KOPT-K1 (cell line): ENCODE results near the gene ALPP.
"Not testable (repeated sequence)": the region's sequence is repeated elsewhere in the genome, so short reads cannot be mapped to it uniquely, and the experiment has no call there.

Experiments used
- H3K27ac ChIP-seq: fragments of 200-600 bp; sonication (generic); 2 replicates; pipeline ENCODE4 v1.5.1; 2016; ENCODE audit warnings: antibody characterized with exemption, mild to moderate bottlenecking, low read depth, low read length; ENCODE audit not compliant: poor library complexity, severe bottlenecking
- H3K36me3 ChIP-seq: fragments of 200-600 bp; sonication (generic); 2 replicates; pipeline ENCODE4 v1.5.1; 2017; ENCODE audit warnings: antibody characterized with exemption, mild to moderate bottlenecking, low read length, moderate library complexity; ENCODE audit not compliant: insufficient read depth
- H3K9me3 ChIP-seq: fragments of 200-600 bp; sonication (generic); 2 replicates; pipeline ENCODE4 v1.5.1; 2017; ENCODE audit warnings: antibody characterized with exemption, low read length, mild to moderate bottlenecking; ENCODE audit not compliant: insufficient read depth, poor library complexity, severe bottlenecking

The ALPP gene

GRCh38 chr2:232336981-232337720 is 41.4 kb upstream of the ALPP start:
- peaks cover 19% of the 10 kb centered on the region; the same call in 1 of the 2 replicates for H3K36me3 ChIP-seq
- no peaks in the 10 kb centered on the region for H3K9me3 ChIP-seq
- no peak overlapping the region for H3K27ac ChIP-seq

- not testable (repeated sequence) for H3K27ac ChIP-seq, H3K9me3 ChIP-seq
- peaks cover 19% of the 10 kb centered on the region; the same call in 1 of the 2 replicates for H3K36me3 ChIP-seq
These were observed 40.3 kb upstream of the ALPP start for GRCh38 chr2:232338094-232338758.

DNA sequence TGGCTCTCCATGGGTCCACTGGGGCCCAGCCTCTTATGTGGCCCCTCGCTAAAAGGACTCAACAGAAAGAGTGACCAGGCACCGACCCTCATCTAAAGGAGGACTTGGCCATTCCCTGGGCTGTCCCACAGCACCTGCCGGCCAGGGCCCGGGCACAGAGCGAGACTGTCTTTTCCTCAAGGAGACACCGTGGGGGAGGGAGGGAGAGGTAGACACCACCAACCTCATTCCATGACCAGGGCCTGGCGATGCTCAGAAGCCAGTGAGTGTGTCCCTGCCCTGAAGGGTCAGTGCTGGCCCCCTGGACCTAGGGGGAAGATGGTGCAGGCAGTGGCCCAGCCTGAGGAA is 39.8 kb upstream of the ALPP start:
- Histone ChIP-seq H3K9me3 (no peaks in the 10 kb centered on the region), H3K27ac (no peak overlapping the region), H3K36me3 (peaks cover 19% of the 10 kb centered on the region; the same call in 1 of the 2 replicates)

GRCh38 chr2:232339121-232340081 is 39.1 kb upstream of the ALPP start:
- H3K27ac ChIP-seq = no peak overlapping the region
- peaks cover 19% of the 10 kb centered on the region; the same call in 1 of the 2 replicates for H3K36me3 ChIP-seq
- H3K9me3 ChIP-seq = no peaks in the 10 kb centered on the region

DNA sequence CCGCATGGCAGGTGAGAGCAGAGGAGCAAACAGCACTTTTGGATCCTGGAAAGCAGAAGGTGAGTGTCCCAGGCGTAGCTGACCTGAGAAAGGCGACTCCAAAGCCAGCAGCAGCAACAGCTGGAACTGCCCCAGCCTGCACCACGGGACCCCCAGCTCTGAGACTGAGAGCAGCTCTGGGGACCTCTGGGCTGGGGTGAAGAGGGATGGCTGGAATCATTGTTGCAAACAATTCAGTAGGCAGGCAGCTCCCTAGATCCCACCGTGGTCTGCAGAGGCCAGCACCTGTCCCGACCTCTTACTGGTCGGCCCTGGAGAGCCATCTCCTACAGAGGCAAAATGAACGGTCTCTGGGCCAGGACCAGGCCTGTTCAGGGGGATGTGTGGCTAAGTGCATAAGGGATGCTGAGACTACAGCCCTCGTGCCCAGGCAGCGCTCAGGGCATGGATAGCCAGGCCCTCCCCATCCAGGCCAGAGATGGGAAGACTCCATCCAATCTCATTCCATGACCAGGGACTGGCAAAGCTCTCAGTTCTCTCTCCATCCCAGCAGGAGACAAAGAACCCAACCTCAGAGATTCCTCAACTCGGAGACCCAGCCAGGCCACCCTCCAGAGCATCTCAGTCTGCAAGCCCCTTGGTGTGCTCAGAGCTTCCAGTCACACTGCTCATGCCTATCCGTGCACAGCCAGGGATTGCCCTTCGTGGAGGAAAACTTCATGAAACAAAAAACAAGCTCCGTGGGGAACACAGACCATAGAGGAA is 38.2 kb upstream of the ALPP start:
- Histone ChIP-seq H3K9me3 (no peaks in the 10 kb centered on the region), H3K27ac (no peak overlapping the region), H3K36me3 (peaks cover 19% of the 10 kb centered on the region; the same call in 1 of the 2 replicates)

- no peak overlapping the region for H3K27ac ChIP-seq
- H3K36me3 ChIP-seq = peaks cover 17% of the 10 kb centered on the region; the same call in 1 of the 2 replicates
- H3K9me3 ChIP-seq = no peaks in the 10 kb centered on the region
These were observed 37.4 kb upstream of the ALPP start for GRCh38 chr2:232341061-232341738.

GRCh38 chr2:232341739-232342126 is 36.8 kb upstream of the ALPP start:
- Histone ChIP-seq H3K9me3 (no peaks in the 10 kb centered on the region), H3K27ac (no peak overlapping the region), H3K36me3 (peaks cover 11% of the 10 kb centered on the region; the same call in 1 of the 2 replicates)

- H3K9me3 ChIP-seq = no peaks in the 10 kb centered on the region
These were observed 35.7 kb upstream of the ALPP start for GRCh38 chr2:232342635-232343565.

GRCh38 chr2:232343821-232344220 is 34.7 kb upstream of the ALPP start:
- H3K27ac ChIP-seq = no peak overlapping the region
- peaks cover 4% of the 10 kb centered on the region; the same call in 1 of the 2 replicates for H3K36me3 ChIP-seq
- H3K9me3 ChIP-seq = no peaks in the 10 kb centered on the region

More at GRCh38 chr2:232342635-232343565, 35.7 kb upstream of the ALPP start:
- H3K27ac ChIP-seq = no peak overlapping the region
- peaks cover 4% of the 10 kb centered on the region; the same call in 1 of the 2 replicates for H3K36me3 ChIP-seq

GRCh38 chr2:232345251-232345650 is 33.3 kb upstream of the ALPP start:
- no peak overlapping the region for H3K27ac ChIP-seq

DNA sequence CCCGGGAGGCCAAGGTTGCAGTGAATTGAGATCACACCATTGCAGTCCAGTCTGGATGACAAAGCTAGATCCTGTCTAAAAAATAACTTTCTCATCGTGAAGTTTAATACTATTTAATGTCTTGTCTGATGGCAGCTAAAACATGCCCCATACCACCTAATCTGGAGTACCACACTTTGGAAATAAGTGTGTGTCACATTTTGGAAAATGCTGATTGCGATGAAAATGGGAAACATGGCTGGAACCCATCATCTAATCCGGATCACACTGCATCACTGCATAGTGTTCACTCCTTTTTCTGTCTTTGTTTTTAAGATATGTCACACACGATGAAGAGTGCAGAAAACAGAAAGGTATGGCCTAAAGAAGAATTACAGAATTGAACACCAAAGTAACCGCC is 31.2 kb upstream of the ALPP start:
- Histone ChIP-seq H3K27ac (no peak overlapping the region), H3K36me3 (no peaks in the 10 kb centered on the region), H3K9me3 (no peaks in the 10 kb centered on the region)

More at GRCh38 chr2:232345251-232345650, 33.3 kb upstream of the ALPP start:
- H3K36me3 ChIP-seq = peaks cover 4% of the 10 kb centered on the region; the same call in 1 of the 2 replicates
- no peaks in the 10 kb centered on the region for H3K9me3 ChIP-seq

DNA sequence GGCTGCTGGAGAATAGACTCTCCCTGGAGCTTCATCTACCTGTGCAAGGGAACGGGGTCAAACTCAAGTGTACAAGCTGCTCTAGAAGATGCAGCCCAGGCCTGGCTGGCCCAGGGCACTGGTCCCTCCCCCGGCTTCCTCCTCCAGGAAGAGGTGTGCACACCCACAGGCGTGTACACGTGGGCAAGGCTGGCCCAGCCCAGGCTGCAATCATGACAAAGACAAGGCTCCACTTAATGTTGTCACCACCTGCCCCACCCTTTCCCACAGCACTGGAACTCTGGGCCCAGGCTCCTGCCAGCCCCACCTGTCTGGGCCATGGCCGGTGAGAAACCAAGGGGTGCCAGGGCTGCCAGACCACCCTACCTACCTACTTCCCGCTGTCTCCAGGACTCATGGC is 29.6 kb upstream of the ALPP start:
- H3K27ac ChIP-seq = no peak overlapping the region
- H3K9me3 ChIP-seq = no peaks in the 10 kb centered on the region
- no peaks in the 10 kb centered on the region for H3K36me3 ChIP-seq

DNA sequence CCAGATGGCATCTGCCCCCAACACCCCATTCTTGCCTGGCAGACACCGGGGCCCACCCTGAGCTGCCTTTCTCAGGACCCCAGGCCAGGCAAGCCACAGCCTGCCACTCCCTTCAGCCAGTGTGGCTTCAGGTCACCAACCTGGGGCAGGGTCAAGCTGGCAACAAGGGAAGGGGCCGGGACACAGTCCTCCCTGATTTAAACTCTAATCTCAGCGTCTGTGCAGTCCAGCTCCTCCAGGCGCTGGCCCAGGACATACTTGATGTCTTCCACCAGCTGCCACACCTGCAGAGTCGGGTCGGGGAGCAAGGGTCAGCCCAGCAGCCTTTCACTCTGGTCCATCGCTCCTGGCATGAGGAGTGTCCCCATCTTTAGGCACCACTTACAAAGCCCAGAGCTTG is 29.0 kb upstream of the ALPP start:
- Histone ChIP-seq H3K36me3 (no peaks in the 10 kb centered on the region), H3K9me3 (no peaks in the 10 kb centered on the region), H3K27ac (no peak overlapping the region)
